Cardiac muscle cell (in vitro differentiated cells and primary cell): ENCODE data around the gene GUCY1A1. TPM values are rescaled to one million over a fixed set of nuclear protein-coding genes. Genes with fewer than 3 reads are reported as not detected.
A peak's percentile ranks its signal among the peaks of the same experiment; 100 is the strongest.
"Not testable (repeated sequence)": the region's sequence is repeated elsewhere in the genome, so short reads cannot be mapped to it uniquely, and the experiment has no call there.

Source experiments
- DNase-seq, 2 donors: peaks; one replicate each; pipeline versions ENCODE4 v3.0.0 to v3.0.0-alpha.2; 2010 to 2017; ENCODE audit warnings: low read depth in 1 of 2, low spot score in 1 of 2
- H3K27ac ChIP-seq: fragments of 200-600 bp; sonication (generic); 2 replicates; pipeline ENCODE4 v1.5.1; 2016
- H3K27me3 ChIP-seq: fragments of 200-600 bp; sonication (generic); 2 replicates; pipeline ENCODE4 v1.6.0; 2016; ENCODE audit warnings: control low read depth
- H3K36me3 ChIP-seq: fragments of 200-600 bp; sonication (generic); 2 replicates; pipeline ENCODE4 v1.5.1; 2016; ENCODE audit warnings: control low read depth
- H3K4me1 ChIP-seq: fragments of 200-600 bp; sonication (generic); 2 replicates; pipeline ENCODE4 v1.8.1; 2017; ENCODE audit warnings: low read depth, mild to moderate bottlenecking, mixed run types
- H3K4me3 ChIP-seq: fragments of 200-600 bp; sonication (generic); 2 replicates; pipeline ENCODE4 v1.5.1; 2016; ENCODE audit warnings: mild to moderate bottlenecking
- H3K9me3 ChIP-seq: fragments of 200-600 bp; sonication (generic); 2 replicates; pipeline ENCODE4 v1.5.1; 2017; ENCODE audit warnings: low read depth, mild to moderate bottlenecking, control low read depth
- polyA plus RNA-seq: library from polyadenylated mRNA; unstranded; fragments of >200 nt; fragmentation: Nextera tagmentation; extraction: Ambion mirVana; gene quantifications from 2 replicates; pipeline ENCODE4 v1.2.1, GENCODE V29; 2016
- total RNA-seq: library from RNA; depleted of rRNA; stranded (reverse); fragments of >200 nt; gene quantifications from 2 replicates; pipeline ENCODE4 v1.2.3, GENCODE V29; 2016
- TF ChIP-seq, protein P1 (sequence below): IDR thresholded peaks from 2 replicates; pipeline ENCODE4 v1.5.1; 2012; ENCODE audit warnings: low read depth, mild to moderate bottlenecking, low read length

GUCY1A1 gene
- total and polyA plus RNA-seq, 2 experiments from 2014 or later: 92.9 to 123 TPM

DNA sequence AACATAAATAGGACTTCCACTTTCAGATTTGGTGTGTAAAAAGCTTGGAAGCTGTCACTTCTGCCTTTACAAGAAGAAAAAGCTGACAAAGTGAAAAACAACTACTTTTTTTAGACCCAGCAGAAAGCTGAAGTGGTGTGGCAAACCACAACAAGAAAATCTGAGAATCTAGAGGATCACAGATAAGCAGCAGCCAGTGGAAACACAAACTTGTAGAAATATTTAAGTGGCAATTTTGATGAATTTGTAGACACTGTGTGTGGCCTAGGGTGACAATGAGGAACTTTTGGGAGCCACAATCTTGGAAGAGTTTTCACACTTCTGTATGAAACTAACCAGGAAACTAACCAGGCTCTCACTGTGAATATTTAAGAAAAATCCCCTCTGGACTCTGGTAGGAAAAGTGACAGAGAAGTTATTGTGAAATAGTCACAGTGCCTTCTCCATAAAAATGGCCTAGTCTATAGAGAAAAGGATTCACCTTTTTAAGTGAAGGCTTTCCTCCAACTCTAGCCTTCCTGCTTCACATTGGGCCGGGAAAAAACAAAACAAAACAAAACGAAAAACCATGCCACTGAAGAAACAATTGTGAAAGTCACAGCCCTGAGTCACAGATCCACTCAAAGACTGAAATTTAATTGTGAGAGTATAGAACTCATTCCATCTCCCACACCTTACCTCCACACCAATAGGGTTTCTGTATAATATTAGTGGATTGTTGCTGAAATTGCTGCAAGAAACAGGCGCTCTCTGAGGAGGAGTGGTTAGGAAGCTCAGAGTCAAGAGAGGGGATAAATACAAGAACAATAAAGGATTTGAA is 26.7 kb upstream of the GUCY1A1 start:
- H3K27me3 ChIP-seq: no peaks in the 10 kb centered on the region
- H3K4me1 ChIP-seq: peaks cover 5% of the 10 kb centered on the region
- H3K27ac ChIP-seq: peak overlapping the region; percentile 61
- H3K36me3 ChIP-seq: no peaks in the 10 kb centered on the region
- no peak overlapping the region for H3K4me3 ChIP-seq
- TF ChIP-seq, protein P1, sequence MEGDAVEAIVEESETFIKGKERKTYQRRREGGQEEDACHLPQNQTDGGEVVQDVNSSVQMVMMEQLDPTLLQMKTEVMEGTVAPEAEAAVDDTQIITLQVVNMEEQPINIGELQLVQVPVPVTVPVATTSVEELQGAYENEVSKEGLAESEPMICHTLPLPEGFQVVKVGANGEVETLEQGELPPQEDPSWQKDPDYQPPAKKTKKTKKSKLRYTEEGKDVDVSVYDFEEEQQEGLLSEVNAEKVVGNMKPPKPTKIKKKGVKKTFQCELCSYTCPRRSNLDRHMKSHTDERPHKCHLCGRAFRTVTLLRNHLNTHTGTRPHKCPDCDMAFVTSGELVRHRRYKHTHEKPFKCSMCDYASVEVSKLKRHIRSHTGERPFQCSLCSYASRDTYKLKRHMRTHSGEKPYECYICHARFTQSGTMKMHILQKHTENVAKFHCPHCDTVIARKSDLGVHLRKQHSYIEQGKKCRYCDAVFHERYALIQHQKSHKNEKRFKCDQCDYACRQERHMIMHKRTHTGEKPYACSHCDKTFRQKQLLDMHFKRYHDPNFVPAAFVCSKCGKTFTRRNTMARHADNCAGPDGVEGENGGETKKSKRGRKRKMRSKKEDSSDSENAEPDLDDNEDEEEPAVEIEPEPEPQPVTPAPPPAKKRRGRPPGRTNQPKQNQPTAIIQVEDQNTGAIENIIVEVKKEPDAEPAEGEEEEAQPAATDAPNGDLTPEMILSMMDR: no peak
- no peaks in the 10 kb centered on the region for H3K9me3 ChIP-seq
- DNase-seq: no peak

DNA sequence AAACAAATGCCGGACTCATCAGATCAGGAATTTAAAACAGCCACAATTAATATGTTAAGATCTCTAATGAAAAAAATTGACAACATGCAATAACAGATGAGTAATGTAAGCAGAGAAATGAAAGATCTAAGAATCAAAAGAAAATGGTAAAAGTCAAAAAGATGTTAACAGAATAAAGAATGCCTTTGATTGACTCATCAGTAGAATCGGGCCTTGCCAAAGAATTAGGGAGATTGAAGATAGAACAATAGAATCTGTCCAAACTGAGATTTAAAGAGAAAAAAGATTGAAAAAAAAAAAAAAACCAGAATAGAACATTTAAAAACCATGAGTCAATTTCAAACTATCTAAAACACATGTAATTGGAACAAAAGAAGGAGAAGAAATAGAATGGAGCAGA is 25.9 kb upstream of the GUCY1A1 start:
- H3K4me1 ChIP-seq: peaks cover 5% of the 10 kb centered on the region
- no peaks in the 10 kb centered on the region for H3K27me3 ChIP-seq
- no peak overlapping the region for H3K4me3 ChIP-seq
- no peak overlapping the region for H3K27ac ChIP-seq
- TF ChIP-seq, protein P1: no peak
- no peaks in the 10 kb centered on the region for H3K9me3 ChIP-seq
- DNase-seq: no peak
- H3K36me3 ChIP-seq: no peaks in the 10 kb centered on the region

DNA sequence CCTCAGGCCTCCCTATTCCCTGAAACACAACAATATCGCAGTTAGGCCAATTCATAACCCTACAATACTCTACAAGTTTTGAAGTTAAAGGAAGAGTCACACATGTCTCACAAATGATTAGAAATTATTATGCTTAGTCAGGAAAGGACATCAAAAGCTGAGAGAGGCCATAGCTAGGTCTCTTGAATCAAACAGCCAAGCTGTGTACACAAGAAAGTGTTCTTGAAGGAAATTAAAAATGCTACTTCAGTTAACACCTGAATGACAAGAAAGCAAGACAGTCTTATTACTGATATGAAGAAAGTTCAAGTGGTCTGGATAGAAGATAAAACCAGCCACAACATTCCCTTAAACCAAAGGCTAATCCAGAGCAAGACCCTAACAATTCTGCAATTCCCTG is 23.6 kb upstream of the GUCY1A1 start:
- Histone ChIP-seq H3K4me3 (no peak overlapping the region), H3K4me1 (peaks cover 5% of the 10 kb centered on the region), H3K27me3 (no peaks in the 10 kb centered on the region), H3K9me3 (no peaks in the 10 kb centered on the region), H3K36me3 (no peaks in the 10 kb centered on the region), H3K27ac (no peak overlapping the region)
- DNase-seq: no peak
- TF ChIP-seq, protein P1: no peak

GRCh38 chr4:155646001-155646400 is 20.6 kb upstream of the GUCY1A1 start:
- Histone ChIP-seq H3K4me3 (no peak overlapping the region), H3K27me3 (no peaks in the 10 kb centered on the region), H3K36me3 (no peaks in the 10 kb centered on the region), H3K27ac (no peak overlapping the region), H3K4me1 (no peaks in the 10 kb centered on the region), H3K9me3 (no peaks in the 10 kb centered on the region)
- DNase-seq: no peak
- TF ChIP-seq, protein P1: no peak

DNA sequence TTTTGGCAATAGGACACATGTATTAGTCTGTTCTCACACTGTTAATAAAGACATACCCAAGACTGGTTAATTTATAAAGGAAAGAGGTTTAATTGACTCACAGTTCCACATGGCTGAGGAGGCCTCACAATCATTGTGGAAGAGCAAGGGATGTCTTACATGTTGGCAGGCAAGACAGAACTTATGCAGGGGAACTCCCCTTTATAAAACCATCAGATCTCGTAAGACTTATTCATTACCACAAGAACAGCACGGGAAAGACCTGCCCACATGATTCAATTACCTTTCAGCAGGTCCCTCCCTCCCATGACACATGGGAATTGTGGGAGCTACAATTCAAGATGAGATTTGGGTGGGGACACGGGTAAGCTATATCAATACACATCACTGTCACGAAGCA is 15.9 kb upstream of the GUCY1A1 start:
- H3K36me3 ChIP-seq, H3K27me3 ChIP-seq, H3K9me3 ChIP-seq: not testable (repeated sequence)

GRCh38 chr4:155653052-155653451 is 13.6 kb upstream of the GUCY1A1 start:
- H3K4me1 ChIP-seq: no peaks in the 10 kb centered on the region
- no peak overlapping the region for H3K27ac ChIP-seq
- H3K27me3 ChIP-seq: no peaks in the 10 kb centered on the region
- no peak for DNase-seq
- no peaks in the 10 kb centered on the region for H3K9me3 ChIP-seq
- no peak overlapping the region for H3K4me3 ChIP-seq
- H3K36me3 ChIP-seq: no peaks in the 10 kb centered on the region
- TF ChIP-seq, protein P1: no peak

More for the DNA sequence above, 15.9 kb upstream of the GUCY1A1 start:
- not testable (repeated sequence) for H3K4me1 ChIP-seq, DNase-seq, H3K27ac ChIP-seq, H3K4me3 ChIP-seq
